NCI-H2196 (cell line): ENCODE measurements around the gene GLRX2.
"Not testable (repeated sequence)": the region's sequence is repeated elsewhere in the genome, so short reads cannot be mapped to it uniquely, and the experiment has no call there.

Experiments
- DNase-seq: peaks from one replicate; lab custom pipeline; 2025; ENCODE audit not compliant: unreplicated experiment; lab: John Stamatoyannopoulos, UW

Gene GLRX2

GRCh38 chr1:193068013-193068412 lies 37.2 kb downstream of the GLRX2 start:
- DNase-seq: no peak

DNA sequence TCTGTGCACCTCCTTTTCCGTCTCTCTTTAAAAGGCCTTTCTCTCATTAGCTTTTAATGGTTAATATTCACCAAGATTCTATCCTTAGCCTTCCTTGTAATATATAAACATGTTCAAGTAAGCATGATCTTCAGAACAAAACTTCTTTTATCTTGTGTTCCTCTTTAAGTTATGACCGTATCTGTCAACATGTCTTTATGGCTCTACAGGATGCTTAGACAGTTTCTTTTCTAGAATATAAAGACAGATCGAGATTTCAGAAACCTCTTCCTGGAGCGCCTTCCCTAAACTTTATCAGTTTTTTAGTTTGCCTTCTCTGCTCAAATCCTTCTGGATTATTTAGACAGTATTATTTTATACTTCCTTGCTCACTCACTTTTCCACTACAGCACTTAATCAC lies 38.6 kb downstream of the GLRX2 start:
- no peak for DNase-seq

DNA sequence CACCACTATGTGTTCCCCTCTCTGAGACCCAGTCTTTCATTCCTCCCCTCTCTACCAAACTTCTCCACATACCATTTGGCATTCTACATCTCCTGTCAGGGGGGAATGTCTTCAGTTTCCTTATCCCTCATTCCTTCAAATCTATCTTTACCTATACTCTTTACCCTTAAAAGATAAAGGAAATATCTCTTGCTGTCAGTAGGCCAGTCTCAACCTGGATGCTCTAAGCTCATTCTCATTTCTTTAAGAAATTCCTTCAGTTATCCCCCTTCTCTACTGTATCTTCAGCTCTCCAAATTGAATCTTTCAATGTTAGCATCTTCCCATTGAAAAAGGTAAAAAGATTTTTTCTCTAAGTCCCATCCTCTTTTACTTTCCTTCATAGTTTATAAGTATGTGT lies 39.3 kb downstream of the GLRX2 start:
- DNase-seq: no peak

GRCh38 chr1:193062698-193063463 lies 42.3 kb downstream of the GLRX2 start:
- no peak for DNase-seq

DNA sequence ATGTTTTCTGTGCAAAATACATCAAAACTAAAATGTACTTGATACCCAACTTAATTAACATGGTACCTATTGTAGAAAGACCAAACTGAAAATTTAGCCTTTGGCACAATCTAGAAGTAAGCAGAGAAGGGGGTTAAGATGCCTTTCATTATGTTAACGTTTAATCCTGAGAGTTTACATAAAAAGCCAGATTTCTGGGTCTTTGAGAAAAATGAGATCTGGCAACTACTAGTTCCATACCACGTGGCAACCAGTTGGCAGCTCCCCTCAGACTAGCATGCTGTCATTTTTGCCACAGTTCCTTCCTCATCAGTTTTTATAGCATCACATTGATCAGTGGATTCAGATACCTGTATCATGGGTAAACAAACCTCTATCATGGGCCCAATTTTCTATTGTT lies 44.3 kb downstream of the GLRX2 start:
- DNase-seq: no peak

DNA sequence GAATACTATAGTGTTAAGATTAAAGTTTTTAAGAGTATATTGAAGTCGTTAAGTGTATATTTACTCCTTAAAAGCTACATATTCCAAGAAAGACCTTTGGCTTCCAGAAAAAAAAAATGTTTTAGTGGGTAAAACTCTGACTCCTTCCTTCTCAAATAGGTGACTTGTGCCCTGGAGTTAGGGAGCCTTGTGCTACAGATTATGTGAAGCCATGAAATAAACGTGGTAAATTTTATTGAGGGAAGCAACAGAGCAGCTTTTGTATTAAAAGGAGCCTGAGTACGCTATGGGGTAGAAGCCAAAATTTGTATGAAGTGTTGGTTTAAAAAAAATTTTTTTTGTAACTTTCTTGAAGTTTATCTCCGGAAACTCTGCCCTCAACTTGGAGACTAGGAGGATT lies 44.8 kb downstream of the GLRX2 start:
- DNase-seq: no peak

DNA sequence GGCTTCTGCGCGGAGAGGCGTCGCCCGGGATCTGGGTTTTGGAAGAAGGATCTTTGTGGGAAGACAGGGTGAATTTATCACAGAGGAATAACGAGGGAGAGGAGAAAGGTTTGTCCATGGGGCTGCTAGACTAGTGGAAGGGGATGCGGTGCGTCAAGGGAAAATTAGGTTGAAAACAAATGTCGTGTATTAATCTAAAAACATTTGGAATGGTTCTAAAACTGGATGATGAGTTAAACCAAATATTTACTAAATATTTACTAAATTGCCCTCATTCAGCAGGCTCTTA lies 45.2 kb downstream of the GLRX2 start:
- no peak for DNase-seq

DNA sequence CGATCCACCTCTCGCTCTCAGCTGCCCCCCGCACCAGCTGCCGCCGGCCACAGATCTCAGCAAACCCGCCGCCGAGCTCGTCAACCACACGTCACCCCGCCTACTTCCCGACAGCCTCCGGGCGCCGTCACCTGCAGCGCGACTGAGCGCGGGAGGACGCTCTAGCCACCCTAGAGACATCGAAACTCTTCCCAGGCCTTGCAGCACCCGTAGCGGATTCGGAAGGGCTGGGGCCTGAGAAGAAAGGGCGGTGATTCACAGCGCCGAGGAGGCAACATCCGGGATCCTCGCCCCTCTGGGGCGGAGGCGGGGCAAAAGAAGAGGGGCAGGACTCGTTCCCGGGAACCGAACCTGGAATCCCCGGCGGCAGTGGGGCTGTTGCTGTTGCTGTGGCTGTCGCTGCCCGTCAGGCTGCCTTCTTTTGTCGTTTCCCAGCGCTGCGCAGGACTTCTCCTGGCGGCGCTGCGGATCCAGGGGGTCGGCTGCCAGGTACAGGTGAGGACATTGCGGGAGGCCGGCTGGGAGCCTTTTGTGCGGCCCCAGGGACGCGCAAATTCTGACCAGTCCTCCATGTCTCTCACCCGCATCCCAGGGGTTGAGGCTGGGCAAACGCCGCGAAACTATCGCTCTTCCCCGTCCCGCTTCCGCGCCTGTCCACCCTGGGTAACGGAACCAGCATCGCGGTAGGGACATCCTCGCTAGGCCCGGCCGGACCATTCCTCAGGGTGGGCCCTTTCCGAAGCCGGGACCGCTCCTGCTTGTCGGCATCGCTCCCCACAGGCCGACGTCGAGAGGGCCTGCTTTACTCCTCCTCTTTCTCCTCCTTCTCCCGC lies 45.7 kb downstream of the GLRX2 start, which contains the start of the genes RO60 and UCHL5:
TSS of gene RO60 (plus strand) at position 331 of the 833 bp plus-strand sequence. CDS start 9,443 bp downstream, outside the sequence.
TSS of gene UCHL5 (minus strand) at position 79 of the 833 bp plus-strand sequence. CDS start 100 bp downstream, outside the sequence.
- DNase-seq: peak; percentile 98

DNA sequence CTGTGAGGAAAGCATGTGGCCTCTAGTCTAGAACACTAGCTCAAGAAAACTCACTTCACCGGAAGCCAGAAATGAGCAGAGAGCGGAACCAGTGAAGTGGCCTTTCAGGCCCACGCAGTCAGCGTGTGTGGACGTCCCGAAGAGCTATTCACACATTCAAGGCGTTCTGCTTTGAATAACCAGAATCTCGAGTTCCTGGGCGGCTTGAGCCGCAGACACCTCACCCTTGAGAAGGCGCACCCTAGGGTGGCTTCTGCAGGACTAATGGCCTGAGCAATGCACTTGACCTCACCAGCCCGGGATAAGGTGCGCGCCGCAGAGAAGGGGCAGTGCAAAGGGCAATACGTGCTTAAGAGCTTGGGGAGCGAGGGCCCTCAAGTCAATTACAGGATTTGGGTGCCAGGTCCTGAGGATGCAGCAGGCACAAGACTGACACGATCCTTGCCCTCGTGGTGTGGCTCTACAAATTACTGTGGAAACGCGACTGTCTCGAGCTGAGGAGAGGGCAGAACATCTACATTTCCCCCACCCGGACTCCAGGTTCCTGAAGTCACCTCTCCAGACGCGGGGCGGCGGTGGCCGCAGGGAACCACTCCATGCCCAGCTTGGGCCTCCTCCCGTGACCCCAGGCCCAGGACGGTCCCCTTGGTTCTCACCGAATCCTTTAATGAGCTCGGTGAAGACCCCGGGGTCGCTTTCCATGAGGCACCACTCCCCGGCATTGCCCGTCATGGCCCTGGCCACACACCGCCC lies 46.5 kb downstream of the GLRX2 start:
- peak; percentile 6 for DNase-seq

DNA sequence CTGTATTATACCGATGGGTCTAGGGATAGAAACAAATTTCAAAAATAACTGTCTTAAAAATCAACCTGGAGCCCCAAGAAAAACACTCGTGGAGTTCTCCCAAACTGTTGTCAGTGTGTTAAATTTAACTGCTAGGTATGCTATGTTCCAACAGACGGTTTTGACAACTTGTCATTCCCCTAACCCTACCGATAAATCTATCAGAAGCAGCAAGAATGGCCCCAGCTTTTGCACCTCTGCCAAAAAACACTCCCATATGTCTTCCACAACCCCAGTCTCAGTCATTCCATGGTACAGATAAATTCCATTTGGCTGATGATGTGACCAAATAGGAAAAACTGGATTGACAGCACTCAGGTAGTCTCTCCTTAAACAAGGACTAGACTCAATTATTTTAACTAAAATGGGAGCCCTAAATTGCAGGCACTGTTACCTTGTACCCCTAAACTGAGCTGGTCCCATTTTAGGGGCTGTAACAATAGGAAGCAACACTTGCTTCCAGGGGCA lies 51.0 kb downstream of the GLRX2 start:
- no peak for DNase-seq

GRCh38 chr1:193048913-193049312 lies 56.3 kb downstream of the GLRX2 start:
- not testable (repeated sequence) for DNase-seq
